HEK293 (cell line): ENCODE data around the gene HOXB4.

Source experiments
- CTCF ChIA-PET: fragments of 350-600 bp; formaldehyde crosslinking; extraction: SDS; loops from one replicate; lab custom pipeline; 2021; ENCODE audit warnings: antibody characterized with exemption; lab: Yijun Ruan, JAX
- POLR2A ChIA-PET: fragments of 300-600 bp; formaldehyde crosslinking; extraction: SDS; loops from one replicate; lab custom pipeline; 2020; ENCODE audit warnings: antibody characterized with exemption, inconsistent platforms; lab: Yijun Ruan, JAX
- H3K27ac ChIP-seq: fragments of 200-500 bp; sonication (Bioruptor generic); 2 replicates; pipeline ENCODE4 v1.5.1; 2014; ENCODE audit warnings: low read depth, low read length, control low read depth, inconsistent platforms; ENCODE audit errors: extremely low read depth
- H3K36me3 ChIP-seq, 2 experiments: fragments of 200-500 bp in 1 of 2; sonication (Bioruptor generic) in 1 of 2; 1 replicate in 1 of 2; 2 replicates in 1 of 2; pipeline ENCODE4 v1.5.1; 2014 to 2017; ENCODE audit warnings: inconsistent platforms in 2 of 2, low read length in 2 of 2; ENCODE audit not compliant: control insufficient read depth in 2 of 2, insufficient read depth in 1 of 2
- H3K4me1 ChIP-seq: fragments of 200-500 bp; sonication (Bioruptor generic); 2 replicates; pipeline ENCODE4 v1.5.1; 2014; ENCODE audit warnings: mild to moderate bottlenecking, low read length, inconsistent platforms; ENCODE audit not compliant: control insufficient read depth, insufficient read depth
- H3K4me3 ChIP-seq: 2 replicates; pipeline ENCODE4 v1.5.1; 2011; ENCODE audit warnings: low read depth, mild to moderate bottlenecking, control low read depth, low read length, moderate library complexity
- H3K9me3 ChIP-seq: fragments of 200-500 bp; sonication (Bioruptor generic); 2 replicates; pipeline ENCODE4 v1.5.1; 2014; ENCODE audit warnings: low read depth, low read length, inconsistent platforms; ENCODE audit not compliant: control insufficient read depth, insufficient read depth
- BCL11A ChIP-seq: fragments of 450-650 bp; formaldehyde crosslinking; IDR thresholded peaks from 2 replicates; pipeline ENCODE4 v1.5.1; 2016; ENCODE audit warnings: low read depth, missing biosample characterization, missing genetic modification characterization
- INSM2 ChIP-seq: fragments of 450-650 bp; formaldehyde crosslinking; IDR thresholded peaks from 2 replicates; pipeline ENCODE4 v1.5.1; 2016; ENCODE audit warnings: missing biosample characterization, missing genetic modification characterization
- KLF10 ChIP-seq: fragments of 450-650 bp; IDR thresholded peaks from 2 replicates; pipeline ENCODE4 v1.5.1; 2018; ENCODE audit warnings: missing biosample characterization, mild to moderate bottlenecking, missing genetic modification characterization
- KLF8 ChIP-seq: fragments of 450-650 bp; formaldehyde crosslinking; IDR thresholded peaks from 2 replicates; pipeline ENCODE4 v1.5.1; 2016; ENCODE audit warnings: missing biosample characterization, missing genetic modification characterization
- MYNN ChIP-seq: fragments of 450-650 bp; formaldehyde crosslinking; IDR thresholded peaks from 2 replicates; pipeline ENCODE4 v1.5.1; 2016; ENCODE audit warnings: missing biosample characterization, missing genetic modification characterization, borderline replicate concordance
- MZF1 ChIP-seq: fragments of 450-650 bp; formaldehyde crosslinking; IDR thresholded peaks from 2 replicates; pipeline ENCODE4 v1.5.1; 2017; ENCODE audit warnings: missing biosample characterization, missing genetic modification characterization, borderline replicate concordance
- PATZ1 ChIP-seq: fragments of 450-650 bp; formaldehyde crosslinking; IDR thresholded peaks from 2 replicates; pipeline ENCODE4 v1.5.1; 2016; ENCODE audit warnings: missing biosample characterization, missing genetic modification characterization
- PRDM10 ChIP-seq: fragments of 450-650 bp; formaldehyde crosslinking; IDR thresholded peaks from 2 replicates; pipeline ENCODE4 v1.5.1; 2016; ENCODE audit warnings: missing biosample characterization, missing genetic modification characterization
- ZBTB10 ChIP-seq: fragments of 450-650 bp; formaldehyde crosslinking; IDR thresholded peaks from 2 replicates; pipeline ENCODE4 v1.5.1; 2016; ENCODE audit warnings: missing biosample characterization, missing genetic modification characterization
- ZNF2 ChIP-seq: fragments of 450-650 bp; formaldehyde crosslinking; IDR thresholded peaks from 2 replicates; pipeline ENCODE4 v1.5.1; 2016; ENCODE audit warnings: missing biosample characterization, missing genetic modification characterization
- ZNF366 ChIP-seq: fragments of 450-650 bp; formaldehyde crosslinking; conservative IDR thresholded peaks from 2 replicates; pipeline ENCODE4 v1.5.1; 2016; ENCODE audit warnings: missing biosample characterization, missing genetic modification characterization
- ZNF398 ChIP-seq: fragments of 450-650 bp; formaldehyde crosslinking; IDR thresholded peaks from 2 replicates; pipeline ENCODE4 v1.5.1; 2017; ENCODE audit warnings: missing biosample characterization, missing genetic modification characterization
- ZNF48 ChIP-seq: fragments of 450-650 bp; formaldehyde crosslinking; IDR thresholded peaks from 2 replicates; pipeline ENCODE4 v1.5.1; 2016; ENCODE audit warnings: missing biosample characterization, missing genetic modification characterization
- ZNF530 ChIP-seq: fragments of 450-650 bp; formaldehyde crosslinking; IDR thresholded peaks from 2 replicates; pipeline ENCODE4 v1.5.1; 2016; ENCODE audit warnings: low read depth, missing biosample characterization, missing genetic modification characterization
- ZNF596 ChIP-seq: fragments of 450-650 bp; IDR thresholded peaks from 2 replicates; pipeline ENCODE4 v1.5.0; 2018; ENCODE audit warnings: missing biosample characterization, mild to moderate bottlenecking, missing genetic modification characterization, moderate library complexity
- ZNF600 ChIP-seq: fragments of 450-650 bp; formaldehyde crosslinking; IDR thresholded peaks from 2 replicates; pipeline ENCODE4 v1.5.1; 2016; ENCODE audit warnings: missing biosample characterization, missing genetic modification characterization
- ZNF654 ChIP-seq: fragments of 450-650 bp; formaldehyde crosslinking; IDR thresholded peaks from 2 replicates; pipeline ENCODE4 v1.5.1; 2016; ENCODE audit warnings: low read depth, missing biosample characterization, missing genetic modification characterization
- ZNF747 ChIP-seq: fragments of 450-650 bp; formaldehyde crosslinking; IDR thresholded peaks from 2 replicates; pipeline ENCODE4 v1.5.1; 2016; ENCODE audit warnings: missing biosample characterization, missing genetic modification characterization
- ZXDB ChIP-seq: fragments of 450-650 bp; formaldehyde crosslinking; IDR thresholded peaks from 2 replicates; pipeline ENCODE4 v1.5.1; 2016; ENCODE audit warnings: missing biosample characterization, missing genetic modification characterization

HOXB4 gene

GRCh38 chr17:48616717-48617470 lies 38.7 kb upstream of the HOXB4 start (continued):
- TF ChIP-seq PRDM10 (tag by site-specific recombination) (peak; percentile 50), ZNF530 (tag by site-specific recombination) (no peak), MYNN (no peak), MZF1 (tag by site-specific recombination) (no peak), INSM2 (tag by site-specific recombination) (no peak), KLF10 (tag by site-specific recombination) (no peak), ZBTB10 (tag by site-specific recombination) (0 out of 2 replicates have a peak, but pooled peaks have one; percentile 29), ZNF398 (tag by site-specific recombination) (no peak)
- TF ChIP-seq, all 188 proteins: peak for 5

- no peaks in the 10 kb centered on the region for H3K9me3 ChIP-seq
- CTCF ChIA-PET: interaction anchor here (0.6 to 5.7 kb wide), 8 partner anchors 281 to 462 kb away, joined by 3 to 86 read pairs (median 3); no protein-coding TSS in a partner anchor
- H3K27ac ChIP-seq: peak overlapping the region; percentile 67; the same call in 1 of the 2 replicates
- peak; percentile 31; the same call in 1 of the 2 replicates for TF ChIP-seq ZNF600 (tag by site-specific recombination)
- 0 out of 2 replicates have a peak, but pooled peaks have one; percentile 14 for TF ChIP-seq ZNF654 (tag by site-specific recombination)
- peak; percentile 76 for TF ChIP-seq MZF1 (tag by site-specific recombination)
- no peak for TF ChIP-seq ZNF48
- TF ChIP-seq KLF8 (tag by site-specific recombination): 0 out of 2 replicates have a peak, but pooled peaks have one; percentile 24
- TF ChIP-seq PATZ1 (tag by site-specific recombination): peak; percentile 90
- peak; percentile 18; the same call in 1 of the 2 replicates for TF ChIP-seq ZNF366
- TF ChIP-seq BCL11A (tag by site-specific recombination): 0 out of 2 replicates have a peak, but pooled peaks have one; percentile 0
- TF ChIP-seq ZNF2 (tag by site-specific recombination): peak; percentile 82; the same call in 1 of the 2 replicates
- TF ChIP-seq ZNF596 (tag by site-specific recombination): no peak
- TF ChIP-seq ZXDB: 0 out of 2 replicates have a peak, but pooled peaks have one; percentile 20
- no peak for TF ChIP-seq ZNF747
- TF ChIP-seq, all 188 proteins: peak for 9
- POLR2A ChIA-PET: no interaction called here
- Histone ChIP-seq H3K36me3 (no peaks in the 10 kb centered on the region), H3K4me1 (peaks cover 46% of the 10 kb centered on the region), H3K4me3 (no peak overlapping the region)
Measured at GRCh38 chr17:48615963-48616716, 38.0 kb upstream of the HOXB4 start.
